Esophagus muscularis mucosa (tissue), 4 donors: ENCODE results near the gene ALDH1A2. TPM values are rescaled to one million over a fixed set of nuclear protein-coding genes. Genes with fewer than 3 reads are reported as not detected.

Experiments
- DNase-seq: peaks from one replicate; pipeline ENCODE4 v3.0.0-alpha.2; 2017; ENCODE audit errors: extremely low spot score
- H3K27ac ChIP-seq, 4 donors: fragments of 200-600 bp; sonication (generic); replicated peaks in 1 of 4; 1 replicate in 3 of 4; 2 replicates in 1 of 4; pipeline ENCODE4 v1.5.1; 2016 to 2019; ENCODE audit warnings: mild to moderate bottlenecking in 1 of 4
- H3K27me3 ChIP-seq, 4 donors: fragments of 200-600 bp; sonication (generic); one replicate each; pipeline versions ENCODE4 v1.5.1 to v1.6.0; 2016 to 2019
- H3K36me3 ChIP-seq, 4 donors: fragments of 200-600 bp; sonication (generic); one replicate each; pipeline ENCODE4 v1.5.1; 2016 to 2019
- H3K4me1 ChIP-seq, 4 donors: fragments of 200-600 bp; sonication (generic); one replicate each; pipeline ENCODE4 v1.5.1; 2016 to 2019
- H3K4me3 ChIP-seq, 4 donors: fragments of 200-600 bp; sonication (generic); 1 replicate in 2 of 4; 2 replicates in 2 of 4; pipeline ENCODE4 v1.5.1; 2016 to 2019; ENCODE audit warnings: mild to moderate bottlenecking in 4 of 4, moderate library complexity in 1 of 4
- H3K9me3 ChIP-seq, 4 donors: fragments of 200-600 bp; sonication (generic); 1 replicate in 3 of 4; 2 replicates in 1 of 4; pipeline ENCODE4 v1.5.1; 2016 to 2019
- EP300 ChIP-seq: sonication (generic); formaldehyde crosslinking; IDR thresholded peaks from one replicate; pipeline ENCODE4 v1.6.1; 2017; ENCODE audit warnings: antibody characterized with exemption
- POLR2A ChIP-seq: fragments of 450-650 bp; IDR thresholded peaks from one replicate; pipeline ENCODE4 v1.6.1; 2017; ENCODE audit warnings: antibody characterized with exemption, moderate library complexity, mild to moderate bottlenecking, low read depth
- POLR2AphosphoS5 ChIP-seq, 2 donors: sonication (generic); formaldehyde crosslinking; IDR thresholded peaks; one replicate each; pipeline ENCODE4 v1.6.1; 2017; ENCODE audit warnings: antibody characterized with exemption in 2 of 2
- WGBS: methylation state at CpG from one replicate; pipeline ENCODE4 v1.1.5; 2018; 5-methylcytosine and 5-hydroxymethylcytosine counted together
- intact Hi-C: fragments of 100-400 bp; cut with DNase I; formaldehyde crosslinking; loops from one replicate; pipeline ENCODE4 v1.15.1; 2023
- total RNA-seq, 4 donors: library from RNA; depleted of rRNA; stranded (reverse); fragments of >200 nt; gene quantifications; one replicate each; pipeline versions ENCODE4 v1.1.0 to v1.2.1, GENCODE V29; 2016
- TF ChIP-seq, protein P1 (sequence below), 3 experiments: fragments of 200-600 bp in 2 of 3; fragments of 450-650 bp in 1 of 3; sonication (generic) in 2 of 3; IDR thresholded peaks; one replicate each; pipeline ENCODE4 v1.5.1; 2017 to 2019; ENCODE audit warnings: antibody characterized with exemption in 3 of 3, mild to moderate bottlenecking in 2 of 3, moderate library complexity in 1 of 3

ALDH1A2 gene
- total RNA-seq, 4 donors from 2014 or later, result 13.3 to 41.2 (median 19.8) TPM

GRCh38 chr15:57914350-57915055 is 151.0 kb downstream of the ALDH1A2 start:
- DNase-seq, result no peak
- Histone ChIP-seq H3K9me3 (no peaks in the 10 kb centered on the region), H3K36me3 (no peaks in the 10 kb centered on the region), H3K4me3 (no peak overlapping the region), H3K27ac (no peak overlapping the region), H3K4me1 (peaks cover 0 to 6% (median 0%) of the 10 kb centered on the region in 4 donors), H3K27me3 (peaks cover 0 to 20% (median 0%) of the 10 kb centered on the region in 4 donors)
- 79% methylated on average over 9 of the region's 9 CpGs for WGBS
- intact Hi-C loops, result no loop called here
- no peak for TF ChIP-seq EP300
- no peak for TF ChIP-seq POLR2AphosphoS5 (IDR thresholded peaks at IDR 0.05)
- TF ChIP-seq POLR2A, result no peak
- TF ChIP-seq, protein P1, sequence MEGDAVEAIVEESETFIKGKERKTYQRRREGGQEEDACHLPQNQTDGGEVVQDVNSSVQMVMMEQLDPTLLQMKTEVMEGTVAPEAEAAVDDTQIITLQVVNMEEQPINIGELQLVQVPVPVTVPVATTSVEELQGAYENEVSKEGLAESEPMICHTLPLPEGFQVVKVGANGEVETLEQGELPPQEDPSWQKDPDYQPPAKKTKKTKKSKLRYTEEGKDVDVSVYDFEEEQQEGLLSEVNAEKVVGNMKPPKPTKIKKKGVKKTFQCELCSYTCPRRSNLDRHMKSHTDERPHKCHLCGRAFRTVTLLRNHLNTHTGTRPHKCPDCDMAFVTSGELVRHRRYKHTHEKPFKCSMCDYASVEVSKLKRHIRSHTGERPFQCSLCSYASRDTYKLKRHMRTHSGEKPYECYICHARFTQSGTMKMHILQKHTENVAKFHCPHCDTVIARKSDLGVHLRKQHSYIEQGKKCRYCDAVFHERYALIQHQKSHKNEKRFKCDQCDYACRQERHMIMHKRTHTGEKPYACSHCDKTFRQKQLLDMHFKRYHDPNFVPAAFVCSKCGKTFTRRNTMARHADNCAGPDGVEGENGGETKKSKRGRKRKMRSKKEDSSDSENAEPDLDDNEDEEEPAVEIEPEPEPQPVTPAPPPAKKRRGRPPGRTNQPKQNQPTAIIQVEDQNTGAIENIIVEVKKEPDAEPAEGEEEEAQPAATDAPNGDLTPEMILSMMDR (IDR thresholded peaks at IDR 0.05), result no peak

DNA sequence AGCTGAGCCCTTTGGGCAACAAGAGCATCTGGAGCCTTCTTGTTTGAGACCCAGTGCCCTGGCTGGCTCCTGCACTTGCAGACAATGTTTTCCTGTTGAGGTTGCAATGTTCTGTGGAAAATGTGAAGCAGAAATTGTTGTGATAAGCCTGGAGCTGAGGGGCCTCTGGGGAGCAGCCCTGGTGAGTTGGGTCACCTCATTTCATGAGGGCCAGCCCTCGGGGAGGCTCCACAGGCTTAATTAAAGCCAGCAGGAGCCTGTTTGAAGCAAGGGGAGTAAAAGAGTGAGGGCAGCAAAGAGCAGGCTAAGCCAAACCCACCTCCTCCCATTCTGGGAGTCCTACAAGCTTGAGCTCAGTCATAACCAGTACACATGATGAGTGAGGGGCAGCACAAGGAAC is 154.3 kb downstream of the ALDH1A2 start:
- intact Hi-C loops, result no loop called here
- Histone ChIP-seq H3K27me3 (peaks cover 0 to 7% (median 0%) of the 10 kb centered on the region in 4 donors), H3K27ac (no peak overlapping the region), H3K36me3 (no peaks in the 10 kb centered on the region), H3K4me1 (peaks cover 0 to 6% (median 0%) of the 10 kb centered on the region in 4 donors), H3K4me3 (no peak overlapping the region), H3K9me3 (no peaks in the 10 kb centered on the region)
- 60% methylated on average over 1 of the region's 1 CpG for WGBS
- no peak for DNase-seq
- TF ChIP-seq POLR2AphosphoS5 (IDR thresholded peaks at IDR 0.05) (no peak), EP300 (no peak), POLR2A (no peak)
- TF ChIP-seq, protein P1 (IDR thresholded peaks at IDR 0.05), result no peak

GRCh38 chr15:57910672-57911071 is 154.8 kb downstream of the ALDH1A2 start:
- no peaks in the 10 kb centered on the region for H3K36me3 ChIP-seq
- peaks cover 0 to 6% (median 0%) of the 10 kb centered on the region in 4 donors for H3K27me3 ChIP-seq
- 94% methylated on average over 3 of the region's 3 CpGs for WGBS
- intact Hi-C loops, result no loop called here
- H3K9me3 ChIP-seq, result no peaks in the 10 kb centered on the region
- no peak overlapping the region for H3K4me3 ChIP-seq
- DNase-seq, result no peak
- no peak overlapping the region for H3K27ac ChIP-seq
- H3K4me1 ChIP-seq, result peaks cover 0 to 6% (median 0%) of the 10 kb centered on the region in 4 donors
- TF ChIP-seq EP300 (no peak), POLR2AphosphoS5 (IDR thresholded peaks at IDR 0.05) (no peak), POLR2A (no peak)
- TF ChIP-seq, protein P1 (IDR thresholded peaks at IDR 0.05), result no peak

- Histone ChIP-seq H3K4me1 (no peaks in the 10 kb centered on the region), H3K4me3 (no peak overlapping the region), H3K9me3 (no peaks in the 10 kb centered on the region), H3K27me3 (peaks cover 0 to 6% (median 0%) of the 10 kb centered on the region in 4 donors), H3K36me3 (no peaks in the 10 kb centered on the region), H3K27ac (no peak overlapping the region)
- intact Hi-C loops, result no loop called here
- WGBS, result 55% methylated on average over 2 of the region's 2 CpGs
- TF ChIP-seq, protein P1 (IDR thresholded peaks at IDR 0.05), result no peak
- TF ChIP-seq POLR2A, result no peak
- no peak for TF ChIP-seq POLR2AphosphoS5 (IDR thresholded peaks at IDR 0.05)
- TF ChIP-seq EP300, result no peak
- no peak for DNase-seq
Measured at GRCh38 chr15:57909388-57909787, 156.1 kb downstream of the ALDH1A2 start.

GRCh38 chr15:57903626-57904025 is 161.9 kb downstream of the ALDH1A2 start:
- H3K36me3 ChIP-seq, result no peaks in the 10 kb centered on the region
- H3K4me3 ChIP-seq, result no peak overlapping the region
- WGBS, result no CpG with 5 or more reads among the region's 1 CpG
- no peaks in the 10 kb centered on the region for H3K4me1 ChIP-seq
- TF ChIP-seq POLR2A, result no peak
- TF ChIP-seq, protein P1 (IDR thresholded peaks at IDR 0.05), result no peak
- TF ChIP-seq POLR2AphosphoS5 (IDR thresholded peaks at IDR 0.05), result no peak
- no peak for TF ChIP-seq EP300
- H3K9me3 ChIP-seq, result no peaks in the 10 kb centered on the region
- no peak for DNase-seq
- no peak overlapping the region for H3K27ac ChIP-seq
- intact Hi-C loops, result no loop called here
- peaks cover 0 to 6% (median 0%) of the 10 kb centered on the region in 4 donors for H3K27me3 ChIP-seq
